Neural progenitor cell (in vitro differentiated cells): ENCODE measurements around the gene CHMP4B.

Experiments used
- CTCF ChIP-seq: fragments of 200-600 bp; sonication (generic); IDR thresholded peaks from 2 replicates; pipeline ENCODE4 v1.5.1; 2017; ENCODE audit warnings: antibody characterized with exemption, mild to moderate bottlenecking
- EZH2 ChIP-seq: fragments of 200-600 bp; sonication (generic); IDR thresholded peaks from 2 replicates; pipeline ENCODE4 v1.6.1; 2017; ENCODE audit warnings: antibody characterized with exemption, mild to moderate bottlenecking, moderate library complexity
- EZH2phosphoT487 ChIP-seq: fragments of 200-600 bp; sonication (generic); IDR thresholded peaks from 2 replicates; pipeline ENCODE4 v1.6.1; 2017; ENCODE audit warnings: antibody characterized with exemption

- no peak for TF ChIP-seq EZH2
- no peak for TF ChIP-seq EZH2phosphoT487
- no peak for TF ChIP-seq CTCF
Observed at GRCh38 chr20:33826270-33826897, 15.2 kb downstream of the CHMP4B start.
